Thymus (tissue), 11 donors: Measurements from ENCODE around the gene AFF3. TPM values are rescaled to one million over a fixed set of nuclear protein-coding genes. Genes with fewer than 3 reads are reported as not detected.

ENCODE experiments used
- DNase-seq, 9 donors: peaks; one replicate each; pipeline ENCODE4 v3.0.0-alpha.2; 2013; ENCODE audit warnings: low spot score in 9 of 9, low read depth in 6 of 9, missing footprints in 1 of 9
- H3K27ac ChIP-seq, 2 donors: one replicate each; pipeline ENCODE4 v1.5.1; 2013; ENCODE audit warnings: control low read depth in 1 of 2, low read depth in 1 of 2, low read length in 1 of 2, mild to moderate bottlenecking in 1 of 2, moderate library complexity in 1 of 2
- H3K27me3 ChIP-seq, 2 donors: one replicate each; pipeline ENCODE4 v1.5.1; 2013; ENCODE audit warnings: low read length in 1 of 2; ENCODE audit not compliant: control insufficient read depth in 2 of 2, insufficient read depth in 1 of 2
- H3K36me3 ChIP-seq, 2 donors: one replicate each; pipeline ENCODE4 v1.5.1; 2013; ENCODE audit warnings: low read length in 1 of 2, mild to moderate bottlenecking in 1 of 2, moderate library complexity in 1 of 2; ENCODE audit not compliant: control insufficient read depth in 2 of 2, insufficient read depth in 2 of 2
- H3K4me1 ChIP-seq, 2 donors: one replicate each; pipeline ENCODE4 v1.5.1; 2013; ENCODE audit warnings: low read length in 2 of 2; ENCODE audit not compliant: control insufficient read depth in 2 of 2, insufficient read depth in 2 of 2
- H3K4me3 ChIP-seq, 2 donors: one replicate each; pipeline ENCODE4 v1.5.1; 2013; ENCODE audit warnings: low read length in 2 of 2, control low read depth in 1 of 2, mild to moderate bottlenecking in 1 of 2
- H3K9me3 ChIP-seq, 2 donors: one replicate each; pipeline ENCODE4 v1.5.1; 2013; ENCODE audit warnings: low read length in 1 of 2, mild to moderate bottlenecking in 1 of 2; ENCODE audit not compliant: control insufficient read depth in 2 of 2, insufficient read depth in 1 of 2
- WGBS: extraction: QIAGEN DNeasy Blood & Tissue Kit; methylation state at CpG from one replicate; pipeline ENCODE4 v1.1.7; 2013; 5-methylcytosine and 5-hydroxymethylcytosine counted together
- polyA plus RNA-seq: library from polyadenylated mRNA; stranded (reverse); fragments of 200-250 nt; gene quantifications from one replicate; pipeline ENCODE4 v1.2.3, GENCODE V29; 2013
- total RNA-seq: library from RNA; stranded (reverse); fragments of 120-200 nt; gene quantifications from one replicate; pipeline ENCODE4 v1.2.4, GENCODE V29; 2013
- donor health status: healthy.

The AFF3 gene
- total and polyA plus RNA-seq, 2 donors = 5.3 to 9.7 TPM

- Histone ChIP-seq H3K36me3 (no peaks in the 10 kb centered on the region), H3K9me3 (no peaks in the 10 kb centered on the region), H3K27ac (no peak overlapping the region), H3K4me3 (no peak overlapping the region), H3K27me3 (no peaks in the 10 kb centered on the region), H3K4me1 (no peaks in the 10 kb centered on the region)
- no peak for DNase-seq
- WGBS = 98% methylated on average over 5 of the region's 5 CpGs
These were observed 354.5 kb downstream of the AFF3 start for GRCh38 chr2:99787769-99788382.

DNA sequence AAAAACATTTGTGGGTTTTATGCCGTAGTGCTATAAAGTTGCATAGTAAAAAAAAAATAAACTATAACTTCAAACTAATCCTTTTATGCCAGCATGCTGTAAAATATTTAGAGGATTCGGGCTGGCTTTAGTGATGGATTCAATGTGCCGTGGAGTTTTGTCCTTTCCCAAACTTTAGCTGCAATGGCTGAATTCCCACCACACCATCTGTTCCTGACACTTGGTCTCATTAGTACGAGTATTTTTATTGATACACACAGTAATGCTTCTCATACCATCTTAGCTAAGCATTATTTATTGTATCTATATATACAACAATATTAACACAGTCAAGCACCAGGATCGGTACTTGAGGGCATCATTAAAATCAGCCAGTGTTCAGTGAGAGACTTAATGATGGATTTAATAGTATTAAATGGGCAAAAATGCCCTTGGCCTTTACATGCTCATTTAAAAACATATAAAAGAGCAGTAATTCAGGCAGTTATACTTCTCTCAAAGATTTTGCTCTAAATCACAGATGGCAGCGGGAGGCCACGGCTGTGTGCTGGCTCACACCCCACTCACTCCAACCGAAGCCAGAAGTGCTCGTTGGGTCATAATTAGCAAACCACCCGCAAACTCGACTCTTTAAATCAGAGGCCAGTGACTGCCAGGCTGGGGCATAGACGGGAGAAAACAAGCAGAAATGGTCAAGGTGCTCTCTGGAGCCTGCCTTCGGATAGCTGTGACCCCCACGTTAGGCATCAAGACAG lies 355.6 kb downstream of the AFF3 start:
- Histone ChIP-seq H3K27ac (no peak overlapping the region), H3K4me3 (no peak overlapping the region), H3K9me3 (no peaks in the 10 kb centered on the region), H3K36me3 (no peaks in the 10 kb centered on the region), H3K27me3 (no peaks in the 10 kb centered on the region), H3K4me1 (no peaks in the 10 kb centered on the region)
- WGBS = 98% methylated on average over 14 of the region's 14 CpGs
- no peak for DNase-seq

- 97% methylated on average over 8 of the region's 8 CpGs for WGBS
- H3K9me3 ChIP-seq = no peaks in the 10 kb centered on the region
- no peak overlapping the region for H3K4me3 ChIP-seq
- no peak overlapping the region for H3K27ac ChIP-seq
- H3K27me3 ChIP-seq = no peaks in the 10 kb centered on the region
- no peaks in the 10 kb centered on the region for H3K4me1 ChIP-seq
- DNase-seq = no peak
- peaks cover 0 to 2% of the 10 kb centered on the region in 2 donors for H3K36me3 ChIP-seq
These were observed 357.4 kb downstream of the AFF3 start for GRCh38 chr2:99784946-99785345.

- Histone ChIP-seq H3K9me3 (no peaks in the 10 kb centered on the region), H3K4me3 (no peak overlapping the region), H3K27me3 (no peaks in the 10 kb centered on the region), H3K27ac (no peak overlapping the region), H3K36me3 (peaks cover 0 to 2% of the 10 kb centered on the region in 2 donors), H3K4me1 (no peaks in the 10 kb centered on the region)
- 96% methylated on average over 8 of the region's 8 CpGs for WGBS
- no peak for DNase-seq
These were observed 358.1 kb downstream of the AFF3 start for GRCh38 chr2:99784282-99784681.

GRCh38 chr2:99780276-99780675 lies 362.1 kb downstream of the AFF3 start:
- Histone ChIP-seq H3K9me3 (no peaks in the 10 kb centered on the region), H3K36me3 (peaks cover 0 to 2% of the 10 kb centered on the region in 2 donors), H3K27ac (no peak overlapping the region), H3K27me3 (no peaks in the 10 kb centered on the region), H3K4me3 (no peak overlapping the region), H3K4me1 (no peaks in the 10 kb centered on the region)
- 95% methylated on average over 5 of the region's 5 CpGs for WGBS
- DNase-seq = no peak

DNA sequence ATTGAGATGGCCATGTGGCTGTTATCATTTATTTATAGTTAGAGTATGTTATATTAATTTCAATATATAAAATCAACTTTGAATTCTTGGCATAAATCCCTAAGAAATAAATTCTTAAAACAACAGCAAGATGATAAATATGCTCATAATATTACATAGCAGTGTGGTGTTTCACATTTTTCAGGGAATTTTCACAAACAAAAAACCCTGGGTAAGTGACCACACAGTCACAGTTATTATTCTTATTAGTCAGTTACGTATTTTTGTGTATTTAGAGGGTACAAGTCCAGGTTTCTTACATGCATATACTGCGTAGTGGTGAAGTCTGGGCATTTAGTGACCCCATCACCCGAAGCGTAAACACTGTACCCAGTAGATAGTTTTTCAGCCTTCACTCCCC lies 363.1 kb downstream of the AFF3 start:
- Histone ChIP-seq H3K4me1 (no peaks in the 10 kb centered on the region), H3K4me3 (no peak overlapping the region)
- 98% methylated on average over 4 of the region's 4 CpGs for WGBS

DNA sequence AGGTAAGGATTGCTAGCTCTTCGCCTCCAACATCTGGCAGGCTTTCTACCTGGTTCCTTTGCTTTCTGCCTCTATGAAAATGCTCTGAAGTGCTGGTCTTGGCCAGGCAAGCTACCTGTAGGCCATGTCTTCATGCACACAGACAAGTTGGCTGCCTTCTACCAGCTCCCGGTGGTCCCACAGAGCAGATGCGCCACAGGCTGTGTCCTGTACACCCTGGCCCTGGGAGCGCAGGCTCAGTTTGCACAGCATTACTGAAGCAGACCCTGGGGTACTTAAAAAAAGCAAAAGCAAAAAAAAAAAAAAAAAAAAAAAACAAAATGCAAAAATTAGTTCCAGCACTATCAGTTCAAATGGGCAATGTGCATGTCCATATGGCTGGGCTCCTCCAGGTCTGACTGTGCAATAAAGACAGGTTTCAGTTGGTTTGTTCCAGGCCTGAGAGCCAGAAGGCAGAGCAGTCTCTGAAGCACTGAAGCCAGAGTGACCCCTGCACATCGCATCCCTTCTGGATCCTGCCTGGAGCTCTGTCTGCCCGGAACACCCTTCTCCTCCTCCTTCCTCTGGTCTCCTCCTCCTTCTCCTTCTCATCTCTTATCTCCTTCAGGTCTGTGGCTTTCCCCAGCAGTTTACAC lies 364.6 kb downstream of the AFF3 start:
- DNase-seq = no peak
- 97% methylated on average over 6 of the region's 6 CpGs for WGBS
- H3K27me3 ChIP-seq = no peaks in the 10 kb centered on the region
- no peak overlapping the region for H3K4me3 ChIP-seq
- no peaks in the 10 kb centered on the region for H3K9me3 ChIP-seq
- peaks cover 0 to 6% of the 10 kb centered on the region in 2 donors for H3K4me1 ChIP-seq
- peaks cover 0 to 2% of the 10 kb centered on the region in 2 donors for H3K36me3 ChIP-seq
- H3K27ac ChIP-seq = no peak overlapping the region

More for the DNA sequence above, 363.1 kb downstream of the AFF3 start:
- no peaks in the 10 kb centered on the region for H3K27me3 ChIP-seq
- H3K27ac ChIP-seq = no peak overlapping the region
- H3K9me3 ChIP-seq = no peaks in the 10 kb centered on the region
- DNase-seq = no peak
- peaks cover 0 to 2% of the 10 kb centered on the region in 2 donors for H3K36me3 ChIP-seq

- peaks cover 0 to 2% of the 10 kb centered on the region in 2 donors for H3K36me3 ChIP-seq
- DNase-seq = no peak
- 88% methylated on average over 8 of the region's 8 CpGs for WGBS
- no peak overlapping the region for H3K27ac ChIP-seq
- no peaks in the 10 kb centered on the region for H3K27me3 ChIP-seq
- no peaks in the 10 kb centered on the region for H3K9me3 ChIP-seq
- peaks cover 0 to 10% of the 10 kb centered on the region in 2 donors for H3K4me1 ChIP-seq
- no peak overlapping the region for H3K4me3 ChIP-seq
These were observed 365.3 kb downstream of the AFF3 start for GRCh38 chr2:99776906-99777646.
